CD4-positive, alpha-beta T cell (primary cell): ENCODE data around the gene ACAP2. TPM values are rescaled to one million over a fixed set of nuclear protein-coding genes. Genes with fewer than 3 reads are reported as not detected.

Source experiments
- ATAC-seq: fragments of 200-7000 bp; cut with Tn5 transposase; one replicate; pipeline ENCODE4 v1.10.0; 2022; ENCODE audit warnings: mild to moderate bottlenecking; ENCODE audit not compliant: poor library complexity
- CTCF ChIA-PET: fragments of 350-600 bp; sonication (Branson Sonifier 250); formaldehyde crosslinking; loops from one replicate; lab custom pipeline; 2021; ENCODE audit warnings: antibody characterized with exemption, inconsistent platforms; lab: Charles Lee
- POLR2A ChIA-PET: fragments of 350-600 bp; sonication (Branson Sonifier 250); formaldehyde crosslinking; loops from one replicate; lab custom pipeline; 2021; ENCODE audit warnings: antibody characterized with exemption, inconsistent platforms; lab: Charles Lee
- DNase-seq, 14 experiments: peaks; one replicate each; pipeline ENCODE4 v3.0.0-alpha.2; 2013 to 2020; ENCODE audit warnings: mixed read lengths in 2 of 14
- H3K27ac ChIP-seq, 2 donors: one replicate each; pipeline versions ENCODE4 v1.5.1 to v1.7.0; 2013; ENCODE audit warnings: low read length in 2 of 2, low read depth in 1 of 2, mild to moderate bottlenecking in 1 of 2
- H3K27me3 ChIP-seq, 2 experiments: 1 replicate in 1 of 2; 2 replicates in 1 of 2; pipeline versions ENCODE4 v1.6.1 to v1.7.0; 2013; ENCODE audit warnings: low read length in 2 of 2, control low read depth in 1 of 2, mild to moderate bottlenecking in 1 of 2, moderate library complexity in 1 of 2; ENCODE audit not compliant: insufficient read depth in 2 of 2, control insufficient read depth in 1 of 2
- H3K36me3 ChIP-seq: one replicate; pipeline ENCODE4 v1.6.1; 2013; ENCODE audit warnings: low read length, control low read depth; ENCODE audit not compliant: insufficient read depth
- H3K4me1 ChIP-seq: one replicate; pipeline ENCODE4 v1.6.1; 2013; ENCODE audit warnings: low read length, control low read depth; ENCODE audit not compliant: insufficient read depth
- H3K4me3 ChIP-seq: one replicate; pipeline ENCODE4 v1.5.1; 2013; ENCODE audit warnings: mild to moderate bottlenecking, low read length, moderate library complexity
- H3K9me3 ChIP-seq, 2 experiments: 1 replicate in 1 of 2; 2 replicates in 1 of 2; pipeline versions ENCODE4 v1.6.1 to v1.7.0; 2013; ENCODE audit warnings: low read length in 2 of 2, mild to moderate bottlenecking in 2 of 2, control low read depth in 1 of 2, moderate library complexity in 1 of 2; ENCODE audit not compliant: control insufficient read depth in 1 of 2, insufficient read depth in 1 of 2
- H3K27ac Mint-ChIP-seq: one replicate; pipeline ENCODE4 v1.8.0; 2020; ENCODE audit warnings: mixed read lengths
- H3K27me3 Mint-ChIP-seq: one replicate; pipeline ENCODE4 v1.8.0; 2021; ENCODE audit warnings: mixed read lengths
- H3K36me3 Mint-ChIP-seq: one replicate; pipeline ENCODE4 v1.8.0; 2021; ENCODE audit warnings: low read depth, mixed read lengths
- H3K4me1 Mint-ChIP-seq: one replicate; pipeline ENCODE4 v1.8.0; 2021; ENCODE audit warnings: low read depth, mixed read lengths
- H3K4me3 Mint-ChIP-seq: one replicate; pipeline ENCODE4 v1.8.0; 2020; ENCODE audit warnings: mild to moderate bottlenecking, mixed read lengths
- H3K9me3 Mint-ChIP-seq: one replicate; pipeline ENCODE4 v1.8.0; 2020; ENCODE audit warnings: mixed read lengths
- intact Hi-C, 2 experiments: fragments of 100-400 bp; cut with DNase I in 1 of 2; cut with micrococcal nuclease in 1 of 2; formaldehyde crosslinking; loops; one replicate each; pipeline versions ENCODE4 v1.15.1 to v1.9.0; 2023 to 2025; cut with DNase I, micrococcal nuclease
- total RNA-seq, 174 experiments: library from RNA in 2 of 174; stranded (reverse) in 2 of 174; gene quantifications; one replicate each; pipeline ENCODE4 v1.2.3 and lab custom pipeline; 2021 to 2026
- TF ChIP-seq, protein P1 (sequence below): fragments of 200-600 bp; IDR thresholded peaks from one replicate; pipeline ENCODE4 v1.8.0; 2022; ENCODE audit warnings: antibody characterized with exemption, mild to moderate bottlenecking

Gene ACAP2
- total RNA-seq, 2 experiments from 2014 or later: 50.7 to 51.4 TPM

DNA sequence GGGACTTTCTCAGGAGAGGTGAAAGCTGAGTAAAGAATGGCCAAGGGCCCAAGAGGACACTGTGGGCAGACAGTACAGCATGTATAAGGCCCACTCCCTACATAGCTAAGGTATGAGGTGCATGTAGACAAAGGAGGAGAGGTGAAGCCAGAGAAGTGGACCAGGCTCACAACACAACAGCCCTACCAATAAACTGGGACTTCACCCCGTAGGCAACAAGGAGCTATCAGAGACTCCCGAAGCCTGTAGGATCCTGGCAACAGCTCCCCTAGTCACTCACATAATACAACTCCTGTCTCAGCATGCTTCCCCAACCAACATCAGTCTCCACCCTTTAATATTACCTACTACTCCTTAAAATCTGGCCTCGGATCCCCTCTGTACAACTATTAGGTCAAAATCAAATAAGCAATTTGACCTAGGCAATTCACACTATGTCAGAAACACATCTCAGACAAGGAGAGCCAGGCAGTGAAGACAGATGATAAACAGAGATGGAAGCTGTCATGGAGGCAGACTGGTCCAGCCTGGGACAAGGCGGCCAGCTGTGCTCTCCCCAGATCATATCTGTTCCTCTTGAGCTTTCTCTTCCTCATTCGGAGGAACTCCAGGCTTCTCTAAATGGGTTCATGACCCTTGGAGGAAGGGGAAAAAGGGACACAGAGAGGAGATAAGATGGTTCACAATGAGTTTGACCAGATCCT is 173.3 kb downstream of the ACAP2 start:
- Mint-ChIP-seq H3K27ac (peak overlapping the region; percentile 79), H3K4me3 (peak overlapping the region; percentile 88), H3K4me1 (peaks cover 15% of the 10 kb centered on the region), H3K27me3 (no peaks in the 10 kb centered on the region), H3K36me3 (peaks cover 4% of the 10 kb centered on the region), H3K9me3 (no peaks in the 10 kb centered on the region)
- no peaks in the 10 kb centered on the region for H3K27me3 ChIP-seq
- peaks cover 5% of the 10 kb centered on the region for H3K36me3 ChIP-seq
- H3K4me3 ChIP-seq: peak overlapping the region; percentile 69
- peaks cover 31% of the 10 kb centered on the region for H3K4me1 ChIP-seq
- no peaks in the 10 kb centered on the region for H3K9me3 ChIP-seq
- CTCF ChIA-PET: interaction anchor here (1.6 to 3.1 kb wide), 10 partner anchors 10 to 597 kb away, joined by 5 to 62 read pairs (median 12); partner anchors contain the start of gene LSG1
- DNase-seq: peak in 2 of 14 experiments; percentile 22 to 25
- TF ChIP-seq, protein P1, sequence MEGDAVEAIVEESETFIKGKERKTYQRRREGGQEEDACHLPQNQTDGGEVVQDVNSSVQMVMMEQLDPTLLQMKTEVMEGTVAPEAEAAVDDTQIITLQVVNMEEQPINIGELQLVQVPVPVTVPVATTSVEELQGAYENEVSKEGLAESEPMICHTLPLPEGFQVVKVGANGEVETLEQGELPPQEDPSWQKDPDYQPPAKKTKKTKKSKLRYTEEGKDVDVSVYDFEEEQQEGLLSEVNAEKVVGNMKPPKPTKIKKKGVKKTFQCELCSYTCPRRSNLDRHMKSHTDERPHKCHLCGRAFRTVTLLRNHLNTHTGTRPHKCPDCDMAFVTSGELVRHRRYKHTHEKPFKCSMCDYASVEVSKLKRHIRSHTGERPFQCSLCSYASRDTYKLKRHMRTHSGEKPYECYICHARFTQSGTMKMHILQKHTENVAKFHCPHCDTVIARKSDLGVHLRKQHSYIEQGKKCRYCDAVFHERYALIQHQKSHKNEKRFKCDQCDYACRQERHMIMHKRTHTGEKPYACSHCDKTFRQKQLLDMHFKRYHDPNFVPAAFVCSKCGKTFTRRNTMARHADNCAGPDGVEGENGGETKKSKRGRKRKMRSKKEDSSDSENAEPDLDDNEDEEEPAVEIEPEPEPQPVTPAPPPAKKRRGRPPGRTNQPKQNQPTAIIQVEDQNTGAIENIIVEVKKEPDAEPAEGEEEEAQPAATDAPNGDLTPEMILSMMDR: no peak
- ATAC-seq: no peak
- H3K27ac ChIP-seq: no peak overlapping the region
- POLR2A ChIA-PET: interaction anchor here (1.5 to 2.9 kb wide), 7 partner anchors 9 to 597 kb away, joined by 4 to 36 read pairs (median 16); partner anchors contain the start of gene LSG1
- intact Hi-C loops: loop anchor here (2.0 to 10.0 kb wide), 9 partner anchors 173 to 785 kb away; partner anchors contain the start of genes ACAP2 (in 2 of the 2), ATP13A3 (in 1 of the 2) and PPP1R2 (in 1 of the 2)

DNA sequence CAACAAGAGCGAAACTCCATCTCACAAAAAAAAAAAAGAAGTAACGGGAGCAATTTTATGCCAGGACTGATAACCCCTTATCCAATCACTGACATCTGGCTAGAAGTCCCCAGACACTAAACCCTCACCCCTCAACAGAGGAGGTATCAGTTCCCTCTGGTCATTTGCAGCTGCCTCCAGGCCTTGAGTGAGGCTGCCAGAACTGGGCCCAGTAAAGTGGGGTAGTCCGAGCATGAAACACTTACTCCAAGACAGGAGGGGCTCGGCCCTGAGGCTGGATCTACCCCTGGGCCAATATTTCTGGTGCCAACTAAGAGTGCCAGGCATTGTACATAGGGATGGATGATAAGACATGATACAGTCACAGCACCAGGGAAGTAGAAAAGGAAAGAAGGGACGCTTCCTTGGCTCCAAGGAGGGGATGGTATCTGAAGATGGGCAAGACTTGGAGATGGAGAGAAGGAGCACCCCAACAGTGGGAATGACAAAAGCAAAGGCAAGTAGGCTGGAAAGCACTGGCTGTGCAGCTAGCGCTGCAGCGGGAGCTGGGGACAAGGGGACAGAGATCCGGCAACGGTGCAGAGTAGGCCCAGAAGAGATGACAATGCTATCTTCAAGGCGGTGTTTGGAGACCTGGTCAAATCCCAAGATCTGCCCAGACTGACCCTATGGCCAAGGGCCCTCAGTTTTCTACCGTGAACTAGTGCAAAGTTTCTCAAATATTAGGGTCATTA is 174.1 kb downstream of the ACAP2 start:
- no peaks in the 10 kb centered on the region for H3K9me3 Mint-ChIP-seq
- no peaks in the 10 kb centered on the region for H3K27me3 Mint-ChIP-seq
- peak overlapping the region; percentile 88 for H3K4me3 Mint-ChIP-seq

DNA sequence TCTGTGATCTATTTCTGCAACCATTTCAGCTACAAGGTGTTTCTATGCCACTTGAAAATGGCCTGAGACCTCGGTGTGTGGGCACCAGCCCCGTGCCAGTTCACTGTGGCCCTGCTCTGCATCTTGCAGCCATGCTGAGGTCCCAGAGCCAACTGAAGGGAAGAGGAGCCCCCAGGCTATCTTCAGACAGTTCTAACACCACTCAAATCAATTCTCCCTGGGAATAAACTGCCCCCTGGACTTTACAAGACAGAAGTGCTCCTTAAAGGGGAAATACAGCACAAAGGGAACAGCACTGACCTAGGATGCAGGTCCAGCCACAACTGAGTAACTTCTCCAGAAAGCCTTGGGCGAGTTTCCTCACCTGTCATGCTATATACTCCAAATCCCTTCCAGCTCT is 175.7 kb downstream of the ACAP2 start:
- H3K27me3 Mint-ChIP-seq: no peaks in the 10 kb centered on the region
- DNase-seq (no peak), ATAC-seq (no peak)
- ChIA-PET CTCF (no interaction called here), POLR2A (no interaction called here)
- Histone ChIP-seq H3K9me3 (no peaks in the 10 kb centered on the region), H3K27ac (no peak overlapping the region), H3K4me3 (no peak overlapping the region), H3K36me3 (peaks cover 5% of the 10 kb centered on the region), H3K27me3 (no peaks in the 10 kb centered on the region), H3K4me1 (peaks cover 31% of the 10 kb centered on the region)
- peaks cover 4% of the 10 kb centered on the region for H3K36me3 Mint-ChIP-seq
- no peak overlapping the region for H3K4me3 Mint-ChIP-seq
- TF ChIP-seq, protein P1: no peak
- peaks cover 15% of the 10 kb centered on the region for H3K4me1 Mint-ChIP-seq
- intact Hi-C loops: loop anchor here (5.0 to 10.0 kb wide), 2 partner anchors 685 to 782 kb away; partner anchors contain the start of gene ATP13A3 (in 1 of the 2)
- no peak overlapping the region for H3K27ac Mint-ChIP-seq
- no peaks in the 10 kb centered on the region for H3K9me3 Mint-ChIP-seq

More for the DNA sequence above, 174.1 kb downstream of the ACAP2 start:
- ChIA-PET CTCF (interaction anchor here (3.1 kb wide), 1 partner anchor 597 kb away, joined by 35 read pairs; the partner anchor contains the start of gene LSG1), POLR2A (no interaction called here)
- H3K27me3 ChIP-seq: no peaks in the 10 kb centered on the region
- TF ChIP-seq, protein P1: no peak
- no peak for DNase-seq
- peaks cover 4% of the 10 kb centered on the region for H3K36me3 Mint-ChIP-seq
- H3K36me3 ChIP-seq: peaks cover 5% of the 10 kb centered on the region
- no peak for ATAC-seq
- H3K4me1 Mint-ChIP-seq: peaks cover 15% of the 10 kb centered on the region
- H3K4me1 ChIP-seq: peaks cover 31% of the 10 kb centered on the region
- no peaks in the 10 kb centered on the region for H3K9me3 ChIP-seq
- H3K27ac ChIP-seq: no peak overlapping the region
- intact Hi-C loops: loop anchor here (5.0 to 10.0 kb wide), 2 partner anchors 686 to 784 kb away; partner anchors contain the start of gene ATP13A3 (in 1 of the 2)
- no peak overlapping the region for H3K27ac Mint-ChIP-seq
- H3K4me3 ChIP-seq: no peak overlapping the region
